GM23338 (cell line): ENCODE results near the gene OPRL1. TPM values are rescaled to one million over a fixed set of nuclear protein-coding genes. Genes with fewer than 3 reads are reported as not detected.
A peak's percentile ranks its signal among the peaks of the same experiment; 100 is the strongest.

Source experiments
- ATAC-seq: fragments of 200-7000 bp; cut with Tn5 transposase; 3 replicates; pipeline ENCODE4 v1.9.1; 2020
- DNase-seq: peaks from one replicate; pipeline ENCODE4 v3.0.0-alpha.2; 2015; ENCODE audit warnings: low spot score
- H2AFZ ChIP-seq: fragments of 200-600 bp; sonication (generic); 2 replicates; pipeline ENCODE4 v1.8.0; 2016; ENCODE audit warnings: antibody characterized with exemption, mild to moderate bottlenecking, moderate library complexity
- H3F3A ChIP-seq: fragments of 200-600 bp; sonication (generic); replicated peaks from 2 replicates; pipeline ENCODE4 v1.8.0; 2017; ENCODE audit warnings: antibody characterized with exemption, mixed run types, low read depth
- H3K27ac ChIP-seq: fragments of 200-600 bp; sonication (generic); 2 replicates; pipeline ENCODE4 v1.6.1; 2016; ENCODE audit warnings: low read depth
- H3K27me3 ChIP-seq: fragments of 200-600 bp; sonication (generic); 2 replicates; pipeline ENCODE4 v1.8.0; 2016; ENCODE audit warnings: mild to moderate bottlenecking, mixed run types, moderate library complexity; ENCODE audit not compliant: insufficient read depth
- H3K36me3 ChIP-seq: fragments of 200-600 bp; sonication (generic); 2 replicates; pipeline ENCODE4 v1.8.0; 2016; ENCODE audit warnings: mild to moderate bottlenecking; ENCODE audit not compliant: insufficient read depth
- H3K4me1 ChIP-seq: fragments of 200-600 bp; sonication (generic); 2 replicates; pipeline ENCODE4 v1.8.0; 2016; ENCODE audit warnings: mild to moderate bottlenecking, moderate library complexity; ENCODE audit not compliant: insufficient read depth
- H3K4me2 ChIP-seq: fragments of 200-600 bp; sonication (generic); 2 replicates; pipeline ENCODE4 v1.7.1; 2017; ENCODE audit warnings: mixed run types
- H3K4me3 ChIP-seq: fragments of 200-600 bp; sonication (generic); 2 replicates; pipeline ENCODE4 v1.6.1; 2016; ENCODE audit warnings: mixed run types
- H3K79me2 ChIP-seq: fragments of 200-600 bp; sonication (generic); replicated peaks from 2 replicates; pipeline ENCODE4 v1.8.0; 2017; ENCODE audit warnings: mild to moderate bottlenecking; ENCODE audit not compliant: insufficient read depth
- H3K9me2 ChIP-seq: fragments of 200-600 bp; sonication (generic); 2 replicates; pipeline ENCODE4 v1.8.0; 2017; ENCODE audit not compliant: insufficient read depth
- H4K20me1 ChIP-seq: fragments of 200-600 bp; sonication (generic); replicated peaks from 2 replicates; pipeline ENCODE4 v1.8.0; 2017; ENCODE audit warnings: mild to moderate bottlenecking; ENCODE audit not compliant: insufficient read depth
- H3K27ac Mint-ChIP-seq: 2 replicates; pipeline ENCODE4 v1.8.0; 2020; ENCODE audit warnings: inconsistent platforms, mild to moderate bottlenecking, moderate library complexity, mixed read lengths
- H3K27me3 Mint-ChIP-seq: 3 replicates; pipeline ENCODE4 v1.8.0; 2022; ENCODE audit warnings: low read depth, mild to moderate bottlenecking, moderate library complexity, mixed read lengths, inconsistent platforms; ENCODE audit not compliant: insufficient read depth, poor library complexity
- H3K36me3 Mint-ChIP-seq: 3 replicates; pipeline ENCODE4 v1.8.0; 2021; ENCODE audit warnings: low read depth, mild to moderate bottlenecking, inconsistent platforms, moderate library complexity, mixed read lengths
- H3K4me1 Mint-ChIP-seq: 3 replicates; pipeline ENCODE4 v1.8.0; 2020; ENCODE audit warnings: mild to moderate bottlenecking, inconsistent platforms, mixed read lengths
- H3K4me3 Mint-ChIP-seq: 3 replicates; pipeline ENCODE4 v1.8.0; 2021; ENCODE audit warnings: moderate library complexity, mild to moderate bottlenecking, inconsistent platforms, mixed read lengths
- H3K9me3 Mint-ChIP-seq: 3 replicates; pipeline ENCODE4 v1.8.0; 2020; ENCODE audit warnings: moderate library complexity, mild to moderate bottlenecking, inconsistent platforms, mixed read lengths
- CREB1 ChIP-seq: fragments of 250-450 bp; sonication (Bioruptor Pico); IDR thresholded peaks from 2 replicates; pipeline ENCODE4 v1.5.0; 2020; ENCODE audit warnings: low read depth, mild to moderate bottlenecking, moderate library complexity
- EZH2 ChIP-seq: fragments of 200-600 bp; sonication (generic); IDR thresholded peaks from one replicate; pipeline ENCODE4 v1.8.0; 2017; ENCODE audit warnings: antibody characterized with exemption, mild to moderate bottlenecking, low read depth; ENCODE audit not compliant: unreplicated experiment
- EZH2phosphoT487 ChIP-seq: fragments of 200-600 bp; sonication (generic); IDR thresholded peaks from one replicate; pipeline ENCODE4 v1.8.1; 2018; ENCODE audit warnings: antibody characterized with exemption; ENCODE audit not compliant: unreplicated experiment
- JUNB ChIP-seq: IDR thresholded peaks from one replicate; pipeline ENCODE4 v1.6.1; 2016; ENCODE audit warnings: antibody characterized with exemption; ENCODE audit not compliant: unreplicated experiment
- NANOG ChIP-seq: IDR thresholded peaks from 2 replicates; pipeline ENCODE4 v1.6.1; 2016; ENCODE audit warnings: antibody characterized with exemption, borderline replicate concordance
- POLR2AphosphoS5 ChIP-seq: IDR thresholded peaks from 2 replicates; pipeline ENCODE4 v1.6.1; 2016; ENCODE audit warnings: antibody characterized with exemption, low read depth
- STAT1 ChIP-seq: IDR thresholded peaks from one replicate; pipeline ENCODE4 v1.6.1; 2016; ENCODE audit warnings: antibody characterized with exemption; ENCODE audit not compliant: unreplicated experiment
- ZNF114 ChIP-seq: fragments of 250-450 bp; sonication (Bioruptor Pico); IDR thresholded peaks from 2 replicates; pipeline ENCODE4 v1.5.0; 2020; ENCODE audit warnings: mild to moderate bottlenecking, moderate library complexity
- ZNF331 ChIP-seq: fragments of 250-450 bp; sonication (Bioruptor Pico); IDR thresholded peaks from 2 replicates; pipeline ENCODE4 v1.5.0; 2020; ENCODE audit warnings: low read depth, mild to moderate bottlenecking, moderate library complexity
- polyA plus RNA-seq: library from polyadenylated mRNA; unstranded; fragments of >200 nt; fragmentation: Nextera tagmentation; extraction: Ambion mirVana; gene quantifications from 2 replicates; pipeline ENCODE4 v1.2.1, GENCODE V29; 2016
- total RNA-seq: library from RNA; depleted of rRNA; stranded (reverse); fragments of >200 nt; shearing (Covaris generic); gene quantifications from 2 replicates; pipeline ENCODE4 v1.2.3, GENCODE V29; 2014
- TF ChIP-seq, protein P1 (sequence below): IDR thresholded peaks from one replicate; pipeline ENCODE4 v1.6.1; 2018; ENCODE audit warnings: antibody characterized with exemption; ENCODE audit not compliant: unreplicated experiment
- TF ChIP-seq, protein P2 (sequence below): fragments of 250-450 bp; sonication (Bioruptor Pico); IDR thresholded peaks from 2 replicates; pipeline ENCODE4 v1.5.0; 2020; ENCODE audit warnings: mild to moderate bottlenecking, moderate library complexity
- TF ChIP-seq, protein P3 (sequence below), 2 experiments: fragments of 200-600 bp in 1 of 2; sonication (generic) in 1 of 2; conservative IDR thresholded peaks; 2 replicates each; pipeline versions ENCODE4 v1.5.1 to v1.6.1; 2016 to 2017; ENCODE audit warnings: antibody characterized with exemption in 2 of 2, low read depth in 2 of 2, mild to moderate bottlenecking in 2 of 2, moderate library complexity in 1 of 2
- TF ChIP-seq, protein P4 (sequence below): IDR thresholded peaks from 2 replicates; pipeline ENCODE4 v1.6.1; 2016; ENCODE audit warnings: antibody characterized with exemption

Gene OPRL1
- total and polyA plus RNA-seq, 2 experiments from 2014 or later: 0.27 to 1.1 TPM

DNA sequence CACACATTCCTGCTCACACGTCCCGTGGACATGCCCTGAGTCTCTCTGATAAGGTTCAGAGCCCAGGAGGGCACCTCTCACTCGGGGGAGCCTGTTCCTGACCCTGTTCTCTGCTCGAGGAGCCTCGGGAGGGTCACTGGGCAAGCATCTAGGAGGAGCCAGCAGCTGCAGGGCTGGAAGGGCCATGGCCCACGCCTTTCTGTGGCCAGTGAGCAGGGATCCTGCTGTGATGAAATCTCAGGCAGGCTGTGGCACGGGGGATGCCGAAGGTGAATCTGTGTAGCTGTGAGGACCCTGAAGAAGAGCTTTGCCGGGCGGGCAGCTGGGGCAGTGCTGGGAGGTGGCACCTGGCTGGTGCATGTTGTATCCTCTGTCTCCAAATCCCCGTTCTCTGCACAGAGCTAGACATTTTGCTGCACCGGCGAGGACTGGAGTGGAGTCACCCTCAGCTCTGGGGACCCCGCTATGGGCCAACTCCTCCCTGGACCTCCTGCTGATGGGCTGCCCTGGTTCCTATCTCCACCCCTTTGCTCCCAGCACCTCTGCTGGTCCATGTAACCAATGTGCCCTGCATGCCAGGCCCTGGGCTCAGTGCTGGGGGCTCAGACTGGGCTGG lies 34.6 kb downstream of the OPRL1 start:
- no peaks in the 10 kb centered on the region for H3K9me2 ChIP-seq
- no peaks in the 10 kb centered on the region for H3K79me2 ChIP-seq
- H3K4me2 ChIP-seq: no peak overlapping the region
- DNase-seq (peak; percentile 0), ATAC-seq (no peak)
- no peak overlapping the region for H2AFZ ChIP-seq
- no peaks in the 10 kb centered on the region for H3K4me1 ChIP-seq
- peaks cover 7% of the 10 kb centered on the region for H3K27me3 Mint-ChIP-seq
- no peaks in the 10 kb centered on the region for H3K4me1 Mint-ChIP-seq
- no peak overlapping the region for H3K4me3 Mint-ChIP-seq
- no peaks in the 10 kb centered on the region for H3F3A ChIP-seq
- H3K36me3 ChIP-seq: no peaks in the 10 kb centered on the region
- no peaks in the 10 kb centered on the region for H3K36me3 Mint-ChIP-seq
- TF ChIP-seq, protein P1, sequence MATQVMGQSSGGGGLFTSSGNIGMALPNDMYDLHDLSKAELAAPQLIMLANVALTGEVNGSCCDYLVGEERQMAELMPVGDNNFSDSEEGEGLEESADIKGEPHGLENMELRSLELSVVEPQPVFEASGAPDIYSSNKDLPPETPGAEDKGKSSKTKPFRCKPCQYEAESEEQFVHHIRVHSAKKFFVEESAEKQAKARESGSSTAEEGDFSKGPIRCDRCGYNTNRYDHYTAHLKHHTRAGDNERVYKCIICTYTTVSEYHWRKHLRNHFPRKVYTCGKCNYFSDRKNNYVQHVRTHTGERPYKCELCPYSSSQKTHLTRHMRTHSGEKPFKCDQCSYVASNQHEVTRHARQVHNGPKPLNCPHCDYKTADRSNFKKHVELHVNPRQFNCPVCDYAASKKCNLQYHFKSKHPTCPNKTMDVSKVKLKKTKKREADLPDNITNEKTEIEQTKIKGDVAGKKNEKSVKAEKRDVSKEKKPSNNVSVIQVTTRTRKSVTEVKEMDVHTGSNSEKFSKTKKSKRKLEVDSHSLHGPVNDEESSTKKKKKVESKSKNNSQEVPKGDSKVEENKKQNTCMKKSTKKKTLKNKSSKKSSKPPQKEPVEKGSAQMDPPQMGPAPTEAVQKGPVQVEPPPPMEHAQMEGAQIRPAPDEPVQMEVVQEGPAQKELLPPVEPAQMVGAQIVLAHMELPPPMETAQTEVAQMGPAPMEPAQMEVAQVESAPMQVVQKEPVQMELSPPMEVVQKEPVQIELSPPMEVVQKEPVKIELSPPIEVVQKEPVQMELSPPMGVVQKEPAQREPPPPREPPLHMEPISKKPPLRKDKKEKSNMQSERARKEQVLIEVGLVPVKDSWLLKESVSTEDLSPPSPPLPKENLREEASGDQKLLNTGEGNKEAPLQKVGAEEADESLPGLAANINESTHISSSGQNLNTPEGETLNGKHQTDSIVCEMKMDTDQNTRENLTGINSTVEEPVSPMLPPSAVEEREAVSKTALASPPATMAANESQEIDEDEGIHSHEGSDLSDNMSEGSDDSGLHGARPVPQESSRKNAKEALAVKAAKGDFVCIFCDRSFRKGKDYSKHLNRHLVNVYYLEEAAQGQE: no peak
- TF ChIP-seq ZNF331 (CRISPR knock-in tag) (no peak), ZNF114 (CRISPR knock-in tag) (no peak), EZH2 (no peak), NANOG (no peak), EZH2phosphoT487 (no peak), JUNB (no peak), POLR2AphosphoS5 (no peak), STAT1 (no peak), CREB1 (CRISPR knock-in tag) (no peak)
- TF ChIP-seq, protein P2, sequence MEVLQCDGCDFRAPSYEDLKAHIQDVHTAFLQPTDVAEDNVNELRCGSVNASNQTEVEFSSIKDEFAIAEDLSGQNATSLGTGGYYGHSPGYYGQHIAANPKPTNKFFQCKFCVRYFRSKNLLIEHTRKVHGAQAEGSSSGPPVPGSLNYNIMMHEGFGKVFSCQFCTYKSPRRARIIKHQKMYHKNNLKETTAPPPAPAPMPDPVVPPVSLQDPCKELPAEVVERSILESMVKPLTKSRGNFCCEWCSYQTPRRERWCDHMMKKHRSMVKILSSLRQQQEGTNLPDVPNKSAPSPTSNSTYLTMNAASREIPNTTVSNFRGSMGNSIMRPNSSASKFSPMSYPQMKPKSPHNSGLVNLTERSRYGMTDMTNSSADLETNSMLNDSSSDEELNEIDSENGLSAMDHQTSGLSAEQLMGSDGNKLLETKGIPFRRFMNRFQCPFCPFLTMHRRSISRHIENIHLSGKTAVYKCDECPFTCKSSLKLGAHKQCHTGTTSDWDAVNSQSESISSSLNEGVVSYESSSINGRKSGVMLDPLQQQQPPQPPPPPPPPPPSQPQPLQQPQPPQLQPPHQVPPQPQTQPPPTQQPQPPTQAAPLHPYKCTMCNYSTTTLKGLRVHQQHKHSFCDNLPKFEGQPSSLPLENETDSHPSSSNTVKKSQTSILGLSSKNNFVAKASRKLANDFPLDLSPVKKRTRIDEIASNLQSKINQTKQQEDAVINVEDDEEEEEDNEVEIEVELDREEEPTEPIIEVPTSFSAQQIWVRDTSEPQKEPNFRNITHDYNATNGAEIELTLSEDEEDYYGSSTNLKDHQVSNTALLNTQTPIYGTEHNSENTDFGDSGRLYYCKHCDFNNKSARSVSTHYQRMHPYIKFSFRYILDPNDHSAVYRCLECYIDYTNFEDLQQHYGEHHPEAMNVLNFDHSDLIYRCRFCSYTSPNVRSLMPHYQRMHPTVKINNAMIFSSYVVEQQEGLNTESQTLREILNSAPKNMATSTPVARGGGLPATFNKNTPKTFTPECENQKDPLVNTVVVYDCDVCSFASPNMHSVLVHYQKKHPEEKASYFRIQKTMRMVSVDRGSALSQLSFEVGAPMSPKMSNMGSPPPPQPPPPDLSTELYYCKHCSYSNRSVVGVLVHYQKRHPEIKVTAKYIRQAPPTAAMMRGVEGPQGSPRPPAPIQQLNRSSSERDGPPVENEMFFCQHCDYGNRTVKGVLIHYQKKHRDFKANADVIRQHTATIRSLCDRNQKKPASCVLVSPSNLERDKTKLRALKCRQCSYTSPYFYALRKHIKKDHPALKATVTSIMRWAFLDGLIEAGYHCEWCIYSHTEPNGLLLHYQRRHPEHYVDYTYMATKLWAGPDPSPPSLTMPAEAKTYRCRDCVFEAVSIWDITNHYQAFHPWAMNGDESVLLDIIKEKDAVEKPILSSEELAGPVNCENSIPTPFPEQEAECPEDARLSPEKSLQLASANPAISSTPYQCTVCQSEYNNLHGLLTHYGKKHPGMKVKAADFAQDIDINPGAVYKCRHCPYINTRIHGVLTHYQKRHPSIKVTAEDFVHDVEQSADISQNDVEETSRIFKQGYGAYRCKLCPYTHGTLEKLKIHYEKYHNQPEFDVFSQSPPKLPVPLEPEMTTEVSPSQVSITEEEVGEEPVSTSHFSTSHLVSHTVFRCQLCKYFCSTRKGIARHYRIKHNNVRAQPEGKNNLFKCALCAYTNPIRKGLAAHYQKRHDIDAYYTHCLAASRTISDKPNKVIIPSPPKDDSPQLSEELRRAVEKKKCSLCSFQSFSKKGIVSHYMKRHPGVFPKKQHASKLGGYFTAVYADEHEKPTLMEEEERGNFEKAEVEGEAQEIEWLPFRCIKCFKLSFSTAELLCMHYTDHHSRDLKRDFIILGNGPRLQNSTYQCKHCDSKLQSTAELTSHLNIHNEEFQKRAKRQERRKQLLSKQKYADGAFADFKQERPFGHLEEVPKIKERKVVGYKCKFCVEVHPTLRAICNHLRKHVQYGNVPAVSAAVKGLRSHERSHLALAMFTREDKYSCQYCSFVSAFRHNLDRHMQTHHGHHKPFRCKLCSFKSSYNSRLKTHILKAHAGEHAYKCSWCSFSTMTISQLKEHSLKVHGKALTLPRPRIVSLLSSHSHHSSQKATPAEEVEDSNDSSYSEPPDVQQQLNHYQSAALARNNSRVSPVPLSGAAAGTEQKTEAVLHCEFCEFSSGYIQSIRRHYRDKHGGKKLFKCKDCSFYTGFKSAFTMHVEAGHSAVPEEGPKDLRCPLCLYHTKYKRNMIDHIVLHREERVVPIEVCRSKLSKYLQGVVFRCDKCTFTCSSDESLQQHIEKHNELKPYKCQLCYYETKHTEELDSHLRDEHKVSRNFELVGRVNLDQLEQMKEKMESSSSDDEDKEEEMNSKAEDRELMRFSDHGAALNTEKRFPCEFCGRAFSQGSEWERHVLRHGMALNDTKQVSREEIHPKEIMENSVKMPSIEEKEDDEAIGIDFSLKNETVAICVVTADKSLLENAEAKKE (CRISPR knock-in tag): no peak
- TF ChIP-seq, protein P3, sequence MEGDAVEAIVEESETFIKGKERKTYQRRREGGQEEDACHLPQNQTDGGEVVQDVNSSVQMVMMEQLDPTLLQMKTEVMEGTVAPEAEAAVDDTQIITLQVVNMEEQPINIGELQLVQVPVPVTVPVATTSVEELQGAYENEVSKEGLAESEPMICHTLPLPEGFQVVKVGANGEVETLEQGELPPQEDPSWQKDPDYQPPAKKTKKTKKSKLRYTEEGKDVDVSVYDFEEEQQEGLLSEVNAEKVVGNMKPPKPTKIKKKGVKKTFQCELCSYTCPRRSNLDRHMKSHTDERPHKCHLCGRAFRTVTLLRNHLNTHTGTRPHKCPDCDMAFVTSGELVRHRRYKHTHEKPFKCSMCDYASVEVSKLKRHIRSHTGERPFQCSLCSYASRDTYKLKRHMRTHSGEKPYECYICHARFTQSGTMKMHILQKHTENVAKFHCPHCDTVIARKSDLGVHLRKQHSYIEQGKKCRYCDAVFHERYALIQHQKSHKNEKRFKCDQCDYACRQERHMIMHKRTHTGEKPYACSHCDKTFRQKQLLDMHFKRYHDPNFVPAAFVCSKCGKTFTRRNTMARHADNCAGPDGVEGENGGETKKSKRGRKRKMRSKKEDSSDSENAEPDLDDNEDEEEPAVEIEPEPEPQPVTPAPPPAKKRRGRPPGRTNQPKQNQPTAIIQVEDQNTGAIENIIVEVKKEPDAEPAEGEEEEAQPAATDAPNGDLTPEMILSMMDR (conservative IDR thresholded peaks at IDR 0.05; ENCODE audit: low read depth in 2 of 2): no peak
- TF ChIP-seq, protein P4, sequence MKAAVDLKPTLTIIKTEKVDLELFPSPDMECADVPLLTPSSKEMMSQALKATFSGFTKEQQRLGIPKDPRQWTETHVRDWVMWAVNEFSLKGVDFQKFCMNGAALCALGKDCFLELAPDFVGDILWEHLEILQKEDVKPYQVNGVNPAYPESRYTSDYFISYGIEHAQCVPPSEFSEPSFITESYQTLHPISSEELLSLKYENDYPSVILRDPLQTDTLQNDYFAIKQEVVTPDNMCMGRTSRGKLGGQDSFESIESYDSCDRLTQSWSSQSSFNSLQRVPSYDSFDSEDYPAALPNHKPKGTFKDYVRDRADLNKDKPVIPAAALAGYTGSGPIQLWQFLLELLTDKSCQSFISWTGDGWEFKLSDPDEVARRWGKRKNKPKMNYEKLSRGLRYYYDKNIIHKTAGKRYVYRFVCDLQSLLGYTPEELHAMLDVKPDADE: no peak
- H3K9me3 Mint-ChIP-seq: no peaks in the 10 kb centered on the region
- H3K27me3 ChIP-seq: no peaks in the 10 kb centered on the region
- H3K27ac ChIP-seq: no peak overlapping the region
- H3K4me3 ChIP-seq: no peak overlapping the region
- no peak overlapping the region for H3K27ac Mint-ChIP-seq
- no peaks in the 10 kb centered on the region for H4K20me1 ChIP-seq
